Measurements from ENCODE around the gene MED12L.

GRCh38 chr3:151214459-151214858 lies 129.0 kb downstream of the MED12L start:
- TF ChIP-seq CTCF (IDR thresholded peaks at IDR 0.05; ENCODE audit: insufficient read depth, low read length) (no peak), REST (IDR thresholded peaks at IDR 0.05; ENCODE audit: insufficient replicate concordance, low read depth) (no peak), POLR2AphosphoS5 (IDR thresholded peaks at IDR 0.05; ENCODE audit: low read depth) (no peak), GABPA (IDR thresholded peaks at IDR 0.05; ENCODE audit: low read depth) (no peak), SPI1 (IDR thresholded peaks at IDR 0.05; ENCODE audit: borderline replicate concordance, low read depth) (no peak)
